ENCODE measurements around the gene SPATA24.
A peak's percentile ranks its signal among the peaks of the same experiment; 100 is the strongest.
"Not testable (repeated sequence)": the region's sequence is repeated elsewhere in the genome, so short reads cannot be mapped to it uniquely, and the experiment has no call there.

SPATA24 gene

GRCh38 chr5:139394123-139394653 is 9.7 kb downstream of the SPATA24 start:
- DNase-seq = peak; percentile 14

DNA sequence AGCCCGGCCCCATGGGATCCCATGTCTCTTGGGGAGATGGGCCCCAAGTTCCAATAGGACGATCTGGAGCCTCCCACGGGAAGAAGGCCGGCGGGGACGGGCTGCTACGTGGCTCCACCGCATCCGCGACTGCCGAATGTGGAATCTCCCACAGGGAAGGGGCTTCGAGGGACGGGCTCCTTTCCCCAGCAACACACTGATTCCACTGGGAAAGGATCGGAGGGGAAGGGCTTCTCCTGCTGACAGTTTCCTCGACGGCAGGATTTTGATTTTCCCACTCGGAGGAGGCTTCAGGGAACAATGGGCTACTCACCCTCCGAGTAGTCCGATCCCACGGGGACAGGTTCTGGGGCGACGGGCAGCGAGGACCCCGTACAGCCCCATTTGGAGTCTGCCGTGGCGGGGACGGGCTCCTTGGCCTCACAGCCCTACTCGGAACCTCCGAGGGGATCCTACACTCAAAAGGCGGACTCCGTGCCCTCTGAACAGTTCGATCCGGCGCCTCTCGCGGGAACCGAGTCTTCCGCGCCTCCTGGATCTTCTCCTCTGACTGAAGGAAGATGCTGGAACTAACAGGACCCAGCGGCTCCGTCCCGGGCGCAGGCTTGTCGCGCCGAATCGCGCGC is 10.3 kb downstream of the SPATA24 start:
- no peak for DNase-seq

- no peak for DNase-seq
Measured at GRCh38 chr5:139392678-139393496, 11.0 kb downstream of the SPATA24 start.

DNA sequence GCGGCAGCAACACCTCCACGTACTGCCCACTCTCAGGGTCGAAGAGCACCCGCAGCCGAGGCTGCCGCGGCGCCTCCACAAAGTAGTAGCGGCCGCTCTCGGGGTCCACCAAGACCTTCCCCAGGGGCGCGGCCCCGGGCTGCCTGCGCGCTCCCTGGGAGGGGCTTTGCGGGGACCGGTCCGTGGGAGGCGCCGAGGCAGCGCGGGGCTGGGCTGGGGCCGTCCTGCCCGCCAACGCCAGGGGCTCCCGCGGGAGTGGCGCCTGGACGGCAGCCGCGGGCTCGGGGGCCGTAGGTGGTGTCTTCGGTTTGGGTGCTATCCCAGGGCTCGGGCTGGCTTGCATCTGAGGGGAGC is 11.6 kb downstream of the SPATA24 start:
- DNase-seq = no peak

- no peak for DNase-seq
Measured at GRCh38 chr5:139391570-139392323, 12.1 kb downstream of the SPATA24 start.

DNA sequence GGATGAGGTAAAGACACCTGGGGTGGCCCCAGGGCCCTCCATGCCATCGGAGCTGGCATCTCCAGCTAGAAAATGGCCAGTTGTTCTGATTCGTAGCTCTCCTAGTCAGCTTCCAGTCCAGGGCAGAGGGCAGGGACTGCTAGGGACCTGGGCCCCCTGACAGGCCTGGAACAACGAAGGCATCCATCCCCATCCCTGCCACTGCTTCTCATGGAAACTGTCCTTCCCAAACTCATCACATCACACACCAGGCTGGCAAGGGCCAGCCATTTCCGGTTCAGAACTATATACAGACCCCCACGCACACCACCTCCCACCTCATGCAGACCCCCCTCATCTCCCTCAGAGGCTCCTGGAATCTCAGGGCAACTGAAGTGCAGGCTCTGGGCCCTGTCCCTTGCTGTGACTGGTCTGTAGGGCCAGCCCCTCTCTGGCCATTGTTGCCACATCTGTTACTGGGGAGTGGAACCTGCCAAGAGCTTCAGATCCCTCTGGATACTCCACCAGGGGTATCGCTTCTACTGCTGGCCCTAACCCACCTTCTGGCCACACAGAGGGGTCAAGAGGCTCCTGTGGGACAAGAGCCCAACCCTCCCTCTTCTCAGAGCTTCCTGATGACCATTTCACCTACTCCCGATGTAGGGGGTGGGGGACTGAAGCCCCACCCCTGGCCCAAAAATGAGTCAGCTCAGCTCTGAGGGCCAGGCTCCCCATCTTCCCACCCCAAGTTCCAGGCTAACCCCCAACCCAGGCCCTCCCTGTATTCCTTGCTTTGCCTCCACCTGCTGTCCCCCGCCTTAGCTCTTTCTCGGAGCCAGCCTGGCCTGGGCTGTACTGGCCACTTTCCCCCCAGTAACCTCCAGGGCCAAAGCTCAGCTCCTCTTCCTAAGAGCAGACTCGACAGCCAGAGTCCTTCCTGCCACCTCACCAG is 13.0 kb downstream of the SPATA24 start:
- DNase-seq = no peak

- no peak for DNase-seq
Measured at GRCh38 chr5:139389701-139390638, 13.9 kb downstream of the SPATA24 start, which contains the start of gene MZB1. TSS of gene MZB1 (minus strand) at chr5:139389913. CDS start at chr5:139389856, 57 bp downstream.

- no peak for DNase-seq
Measured at GRCh38 chr5:139388198-139388821, 15.6 kb downstream of the SPATA24 start.

DNA sequence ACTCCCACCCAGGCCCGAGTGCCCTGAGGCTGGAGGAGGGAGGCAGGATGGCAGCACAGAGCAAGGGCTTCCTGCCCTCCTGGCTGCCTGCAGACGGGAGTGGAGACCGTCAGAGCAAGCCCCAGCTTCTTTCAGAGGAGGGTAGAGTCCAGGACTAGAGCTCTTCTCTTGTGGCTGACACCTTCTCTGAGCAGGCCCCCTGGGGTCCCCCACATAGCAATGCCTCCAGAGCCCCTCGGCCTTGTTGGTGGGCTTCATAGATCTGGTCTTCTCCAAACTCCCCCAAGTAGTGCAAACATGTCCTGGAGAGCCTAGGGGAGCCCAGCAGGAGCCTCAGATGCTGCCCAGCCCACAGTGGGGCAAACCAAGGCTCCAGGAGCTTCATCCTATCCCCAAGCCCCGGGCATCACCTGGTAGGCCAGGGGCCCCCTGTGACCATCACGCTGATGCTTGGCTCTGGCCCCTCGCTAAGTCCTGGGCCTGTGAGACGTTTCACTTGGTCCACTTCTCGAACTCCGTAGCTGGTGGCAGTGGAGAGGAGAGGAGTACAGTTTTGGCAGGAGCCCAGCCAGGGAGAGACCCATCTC is 16.2 kb downstream of the SPATA24 start:
- DNase-seq = no peak

GRCh38 chr5:139386956-139387355 is 16.9 kb downstream of the SPATA24 start:
- not testable (repeated sequence) for DNase-seq

- no peak for DNase-seq
Measured at GRCh38 chr5:139386050-139386438, 17.8 kb downstream of the SPATA24 start.

DNA sequence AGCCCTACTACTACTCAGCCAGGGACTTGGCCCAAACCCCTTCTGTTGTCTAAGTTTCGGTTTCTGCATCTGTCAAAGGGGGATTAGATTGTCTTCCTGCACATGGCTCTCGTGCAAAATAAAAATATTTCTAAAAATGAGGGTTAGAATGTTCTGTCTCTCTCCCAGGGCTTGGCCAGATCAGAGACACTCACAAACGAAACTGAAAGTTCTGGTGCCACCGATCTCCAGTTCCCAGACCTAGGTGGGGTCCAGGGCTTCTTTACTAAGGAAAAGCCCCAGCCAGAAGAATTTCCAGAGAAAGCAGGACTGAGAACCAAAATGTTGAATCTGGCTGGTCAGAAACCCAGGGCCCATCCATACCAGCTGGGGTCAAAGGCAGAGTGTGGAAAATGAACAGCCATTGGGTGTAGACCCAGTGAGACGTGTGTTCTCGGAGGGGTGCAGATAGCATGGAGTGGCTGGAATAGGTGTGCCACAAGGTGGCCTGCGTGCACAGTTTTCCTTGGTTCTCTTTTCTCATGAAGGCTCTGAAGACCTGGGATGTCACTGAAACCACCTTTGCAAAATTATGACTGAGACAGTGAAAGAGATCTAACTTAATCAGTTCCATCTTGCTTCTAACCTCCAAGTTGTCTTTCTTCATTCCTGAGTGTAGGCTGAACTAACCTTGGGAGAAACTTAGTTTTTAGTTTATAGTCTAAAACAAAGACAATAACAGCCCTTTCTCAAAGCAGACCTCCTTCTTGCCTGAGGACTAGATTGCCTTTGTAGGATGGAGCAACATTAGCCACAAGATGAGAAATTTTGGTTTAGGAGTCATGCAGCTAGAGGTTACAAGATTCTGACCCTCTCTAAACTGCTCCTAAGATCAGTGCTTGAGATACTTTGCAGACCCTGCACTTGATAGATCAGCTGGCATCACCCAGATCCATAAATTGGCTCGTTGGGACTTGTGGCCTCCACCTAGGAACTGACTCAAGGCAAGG is 18.5 kb downstream of the SPATA24 start:
- DNase-seq = no peak

GRCh38 chr5:139384591-139385051 is 19.3 kb downstream of the SPATA24 start:
- DNase-seq = no peak

GRCh38 chr5:139383993-139384590 is 19.8 kb downstream of the SPATA24 start:
- DNase-seq = no peak

DNA sequence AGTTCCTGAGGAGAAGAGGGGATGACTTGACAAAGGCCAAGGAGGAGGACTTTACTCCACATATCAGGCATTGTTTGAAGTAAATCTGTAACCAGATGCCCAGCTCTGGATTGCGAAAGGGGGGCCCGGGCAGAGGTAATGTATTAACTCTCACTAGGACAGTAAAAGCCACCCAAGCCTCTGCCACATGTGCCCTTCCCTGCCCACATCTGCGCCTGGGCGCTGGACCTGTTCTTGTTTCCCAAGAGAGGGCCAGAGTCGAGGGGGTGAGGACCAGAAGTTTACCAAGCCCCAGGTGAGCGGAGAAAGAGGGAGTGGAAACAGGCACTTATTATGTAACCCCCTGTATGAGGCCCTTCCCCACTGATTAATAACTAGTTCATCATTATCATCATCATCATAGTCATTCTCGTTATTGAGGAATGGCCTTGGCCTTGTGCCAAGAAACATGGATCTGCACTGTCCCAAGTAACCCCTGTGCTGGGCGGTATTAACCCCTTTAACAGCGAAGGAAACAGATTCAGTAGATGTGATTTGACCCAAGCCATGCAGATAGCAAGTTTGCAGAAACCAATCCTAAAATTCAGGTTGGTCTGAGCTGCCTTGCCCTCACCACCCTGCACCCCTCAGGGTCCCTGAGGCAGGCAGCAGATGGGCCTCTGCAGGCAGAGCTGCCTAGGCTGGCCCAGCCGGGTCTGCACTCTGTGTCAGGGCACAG is 20.5 kb downstream of the SPATA24 start, which contains the start of gene SLC23A1:
TSS of gene SLC23A1 (minus strand) at position 23 of the 718 bp plus-strand sequence. CDS start 44 bp downstream, outside the sequence.
- peak; percentile 7 for DNase-seq

GRCh38 chr5:139382807-139383206 is 21.1 kb downstream of the SPATA24 start:
- no peak for DNase-seq
